Thyroid gland (tissue), 4 donors: ENCODE results near the gene ZNF462. TPM values are rescaled to one million over a fixed set of nuclear protein-coding genes. Genes with fewer than 3 reads are reported as not detected.

Experiments
- DNase-seq, 2 donors: peaks; one replicate each; pipeline ENCODE4 v3.0.0-alpha.2; 2019
- H3K27ac ChIP-seq, 3 donors: fragments of 200-600 bp; sonication (generic); 1 replicate in 2 of 3; 2 replicates in 1 of 3; pipeline ENCODE4 v1.5.1; 2016 to 2019; ENCODE audit warnings: mild to moderate bottlenecking in 1 of 3, moderate library complexity in 1 of 3
- H3K27me3 ChIP-seq: fragments of 200-600 bp; sonication (generic); one replicate; pipeline ENCODE4 v1.5.1; 2019
- H3K36me3 ChIP-seq, 2 donors: fragments of 200-600 bp; sonication (generic); one replicate each; pipeline ENCODE4 v1.5.1; 2016 to 2019
- H3K4me1 ChIP-seq, 2 donors: fragments of 200-600 bp; sonication (generic); one replicate each; pipeline ENCODE4 v1.5.1; 2017 to 2019
- H3K4me3 ChIP-seq, 3 donors: fragments of 200-600 bp; sonication (generic); replicated peaks in 1 of 3; 1 replicate in 2 of 3; 2 replicates in 1 of 3; pipeline ENCODE4 v1.5.1; 2016; ENCODE audit warnings: mild to moderate bottlenecking in 1 of 3
- H3K9me3 ChIP-seq: fragments of 200-600 bp; sonication (generic); one replicate; pipeline ENCODE4 v1.5.1; 2017
- POLR2A ChIP-seq, 2 donors: fragments of 450-650 bp; IDR thresholded peaks; one replicate each; pipeline ENCODE4 v1.6.1; 2017; ENCODE audit warnings: antibody characterized with exemption in 2 of 2, mild to moderate bottlenecking in 2 of 2, moderate library complexity in 1 of 2
- WGBS, 2 donors: methylation state at CpG; one replicate each; pipeline ENCODE4 v1.1.5; 2017; 5-methylcytosine and 5-hydroxymethylcytosine counted together
- intact Hi-C: fragments of 100-400 bp; cut with DNase I; formaldehyde crosslinking; loops from one replicate; pipeline ENCODE4 v1.15.1; 2023
- total RNA-seq, 4 donors: library from RNA; depleted of rRNA; stranded (reverse); fragments of >200 nt; gene quantifications; one replicate each; pipeline ENCODE4 v1.2.3, GENCODE V29; 2016
- TF ChIP-seq, protein P1 (sequence below), 6 experiments: fragments of 200-600 bp in 3 of 6; fragments of 450-650 bp in 3 of 6; sonication (generic) in 3 of 6; IDR thresholded peaks; one replicate each; pipeline ENCODE4 v1.5.1; 2016 to 2019; ENCODE audit warnings: antibody characterized with exemption in 6 of 6, mild to moderate bottlenecking in 2 of 6, inconsistent platforms in 1 of 6, moderate library complexity in 1 of 6

ZNF462 gene
- total RNA-seq, 4 donors from 2014 or later, result 33.3 to 60.4 (median 46.3) TPM

- Histone ChIP-seq H3K27ac (peak overlapping the region in 2 of 3 donors; percentile 84 to 91), H3K9me3 (no peaks in the 10 kb centered on the region), H3K27me3 (no peaks in the 10 kb centered on the region), H3K36me3 (no peaks in the 10 kb centered on the region), H3K4me3 (no peak overlapping the region), H3K4me1 (peaks cover 23 to 46% of the 10 kb centered on the region in 2 donors)
- intact Hi-C loops, result no loop called here
- 93 to 94% methylated on average over 3 of the region's 3 CpGs for WGBS, 2 donors
- TF ChIP-seq, protein P1, sequence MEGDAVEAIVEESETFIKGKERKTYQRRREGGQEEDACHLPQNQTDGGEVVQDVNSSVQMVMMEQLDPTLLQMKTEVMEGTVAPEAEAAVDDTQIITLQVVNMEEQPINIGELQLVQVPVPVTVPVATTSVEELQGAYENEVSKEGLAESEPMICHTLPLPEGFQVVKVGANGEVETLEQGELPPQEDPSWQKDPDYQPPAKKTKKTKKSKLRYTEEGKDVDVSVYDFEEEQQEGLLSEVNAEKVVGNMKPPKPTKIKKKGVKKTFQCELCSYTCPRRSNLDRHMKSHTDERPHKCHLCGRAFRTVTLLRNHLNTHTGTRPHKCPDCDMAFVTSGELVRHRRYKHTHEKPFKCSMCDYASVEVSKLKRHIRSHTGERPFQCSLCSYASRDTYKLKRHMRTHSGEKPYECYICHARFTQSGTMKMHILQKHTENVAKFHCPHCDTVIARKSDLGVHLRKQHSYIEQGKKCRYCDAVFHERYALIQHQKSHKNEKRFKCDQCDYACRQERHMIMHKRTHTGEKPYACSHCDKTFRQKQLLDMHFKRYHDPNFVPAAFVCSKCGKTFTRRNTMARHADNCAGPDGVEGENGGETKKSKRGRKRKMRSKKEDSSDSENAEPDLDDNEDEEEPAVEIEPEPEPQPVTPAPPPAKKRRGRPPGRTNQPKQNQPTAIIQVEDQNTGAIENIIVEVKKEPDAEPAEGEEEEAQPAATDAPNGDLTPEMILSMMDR (IDR thresholded peaks at IDR 0.05), result no peak
- no peak for TF ChIP-seq POLR2A (IDR thresholded peaks at IDR 0.05)
- DNase-seq, result no peak
These were observed 52.9 kb downstream of the ZNF462 start for GRCh38 chr9:106915851-106916250.

DNA sequence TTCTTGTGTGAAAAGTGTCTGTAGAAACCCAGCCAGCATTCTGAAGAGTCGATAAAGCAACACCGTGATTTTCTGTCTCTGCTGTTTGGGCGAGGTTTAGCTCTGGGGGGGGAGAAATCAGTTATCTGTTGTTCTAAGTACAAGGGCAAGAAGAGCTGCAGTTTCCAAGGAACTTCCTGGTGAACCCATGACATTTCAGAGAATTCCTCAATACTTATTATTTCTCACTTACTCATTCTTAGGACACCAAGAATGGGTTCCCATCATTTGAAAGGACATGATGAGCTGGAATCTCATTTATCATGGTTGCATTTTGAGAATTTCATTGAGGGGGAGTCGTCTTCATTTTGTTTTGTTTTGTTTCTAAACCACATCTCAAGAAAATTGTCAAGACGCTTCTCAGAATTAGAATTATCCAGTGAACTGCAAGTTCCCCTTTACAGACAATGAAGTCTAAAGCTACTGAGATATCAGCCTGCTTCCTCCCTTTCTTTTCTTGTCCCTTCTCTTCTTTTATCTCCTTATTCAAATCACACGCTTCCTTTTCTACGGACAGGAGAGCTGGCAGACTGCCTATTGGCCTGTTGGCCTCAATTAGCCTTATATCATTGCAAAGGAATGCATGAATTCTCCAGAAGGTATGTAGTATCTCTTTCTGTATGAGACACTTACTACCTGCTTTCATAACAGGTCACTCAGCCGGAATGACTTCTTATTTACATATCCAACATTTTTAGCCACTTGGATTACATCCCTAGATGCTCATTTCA lies 53.7 kb downstream of the ZNF462 start:
- intact Hi-C loops, result no loop called here
- Histone ChIP-seq H3K27ac (peak overlapping the region; percentile 73 to 91 (median 84)), H3K36me3 (no peaks in the 10 kb centered on the region), H3K4me1 (peaks cover 30 to 45% of the 10 kb centered on the region in 2 donors), H3K9me3 (no peaks in the 10 kb centered on the region), H3K4me3 (no peak overlapping the region), H3K27me3 (no peaks in the 10 kb centered on the region)
- peak in 1 of 2 donors; percentile 43 for TF ChIP-seq POLR2A (IDR thresholded peaks at IDR 0.05)
- TF ChIP-seq, protein P1 (IDR thresholded peaks at IDR 0.05), result no peak
- 47 to 51% methylated on average over 8 of the region's 8 CpGs for WGBS, 2 donors
- peak; percentile 83 to 86 for DNase-seq

DNA sequence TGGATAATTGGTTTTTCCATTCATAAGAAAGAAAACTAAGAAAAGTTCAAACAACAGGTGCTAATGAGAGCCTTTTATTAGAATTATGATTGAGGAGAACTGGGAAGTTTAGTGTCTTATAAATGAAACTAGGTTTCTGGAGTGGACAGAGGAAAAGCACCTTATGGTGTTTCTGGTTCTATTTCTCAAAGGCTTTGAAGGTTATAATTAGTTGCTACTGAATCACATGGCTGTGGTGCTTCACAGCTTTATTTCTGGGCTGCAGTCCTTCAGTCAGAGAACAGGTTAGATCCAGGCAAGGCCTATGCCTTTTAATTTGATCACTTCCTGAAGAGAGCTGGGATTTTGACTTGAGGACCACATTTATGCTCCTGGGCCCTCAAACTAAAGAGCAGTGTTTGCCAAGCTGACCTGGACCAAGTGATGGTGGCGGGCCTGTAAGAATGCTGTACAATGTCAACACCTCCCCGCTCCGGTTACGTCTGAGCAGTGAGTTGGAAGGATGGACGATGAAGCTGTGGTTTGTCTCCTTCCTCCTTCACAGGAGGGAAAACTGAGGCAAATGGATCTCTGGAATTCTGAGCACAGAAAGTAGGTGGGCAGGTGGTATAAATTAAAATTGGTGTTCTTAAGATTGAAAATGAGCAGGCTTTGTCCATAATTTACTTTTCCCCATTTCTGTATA lies 56.0 kb downstream of the ZNF462 start:
- intact Hi-C loops, result no loop called here
- no peak overlapping the region for H3K4me3 ChIP-seq
- no peaks in the 10 kb centered on the region for H3K27me3 ChIP-seq
- no peak for DNase-seq
- peaks cover 44 to 58% of the 10 kb centered on the region in 2 donors for H3K4me1 ChIP-seq
- TF ChIP-seq, protein P1 (IDR thresholded peaks at IDR 0.05), result no peak
- TF ChIP-seq POLR2A (IDR thresholded peaks at IDR 0.05), result no peak
- WGBS, 2 donors, result 96% methylated on average over 5 of the region's 5 CpGs
- no peaks in the 10 kb centered on the region for H3K36me3 ChIP-seq
- H3K27ac ChIP-seq, result peak overlapping the region in 1 of 3 donors; percentile 84
- no peaks in the 10 kb centered on the region for H3K9me3 ChIP-seq

DNA sequence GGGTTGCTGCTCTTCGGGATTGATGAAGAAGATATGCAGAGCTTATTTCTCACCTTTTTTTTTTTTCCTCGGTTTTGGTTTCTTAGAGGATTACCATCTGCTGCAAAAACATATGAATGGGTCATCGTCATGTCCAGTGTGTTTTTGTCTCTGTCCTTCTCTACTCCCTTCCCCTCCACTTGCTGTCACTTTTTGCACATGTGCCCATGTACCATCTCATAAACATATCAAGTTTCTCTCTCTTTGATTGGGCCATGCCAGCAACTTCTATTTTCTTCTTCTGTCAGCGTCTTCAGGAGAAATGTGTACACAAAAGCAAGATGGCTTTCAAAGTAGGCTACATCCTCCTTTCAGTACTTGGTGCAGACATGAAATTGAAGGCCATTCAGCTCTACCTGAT lies 57.1 kb downstream of the ZNF462 start:
- H3K27ac ChIP-seq, result peak overlapping the region; percentile 96 to 99 (median 96)
- H3K4me1 ChIP-seq, result peaks cover 44 to 58% of the 10 kb centered on the region in 2 donors
- no peaks in the 10 kb centered on the region for H3K9me3 ChIP-seq
- H3K27me3 ChIP-seq, result no peaks in the 10 kb centered on the region
- no peak for DNase-seq
- TF ChIP-seq POLR2A (IDR thresholded peaks at IDR 0.05), result no peak
- TF ChIP-seq, protein P1 (IDR thresholded peaks at IDR 0.05), result no peak
- WGBS, 2 donors, result 97% methylated on average over 4 of the region's 4 CpGs
- intact Hi-C loops, result no loop called here
- H3K4me3 ChIP-seq, result no peak overlapping the region
- H3K36me3 ChIP-seq, result peaks cover 8 to 11% of the 10 kb centered on the region in 2 donors
